HEK293 (cell line): ENCODE results near the gene CXXC5.
A peak's percentile ranks its signal among the peaks of the same experiment; 100 is the strongest.

Experiments
- BCL11B ChIP-seq: fragments of 450-650 bp; formaldehyde crosslinking; IDR thresholded peaks from 2 replicates; pipeline ENCODE4 v1.5.1; 2016; ENCODE audit warnings: low read depth, missing biosample characterization, missing genetic modification characterization
- GLIS2 ChIP-seq: fragments of 450-650 bp; formaldehyde crosslinking; IDR thresholded peaks from 2 replicates; pipeline ENCODE4 v1.5.1; 2016; ENCODE audit warnings: missing biosample characterization, missing genetic modification characterization
- IKZF3 ChIP-seq: fragments of 450-650 bp; IDR thresholded peaks from 2 replicates; pipeline ENCODE4 v1.5.0; 2018; ENCODE audit warnings: missing biosample characterization, mild to moderate bottlenecking, missing genetic modification characterization, moderate library complexity
- KLF10 ChIP-seq: fragments of 450-650 bp; IDR thresholded peaks from 2 replicates; pipeline ENCODE4 v1.5.1; 2018; ENCODE audit warnings: missing biosample characterization, mild to moderate bottlenecking, missing genetic modification characterization
- KLF16 ChIP-seq: fragments of 450-650 bp; formaldehyde crosslinking; IDR thresholded peaks from 2 replicates; pipeline ENCODE4 v1.5.1; 2017; ENCODE audit warnings: missing biosample characterization, missing genetic modification characterization
- KLF8 ChIP-seq: fragments of 450-650 bp; formaldehyde crosslinking; IDR thresholded peaks from 2 replicates; pipeline ENCODE4 v1.5.1; 2016; ENCODE audit warnings: missing biosample characterization, missing genetic modification characterization
- MZF1 ChIP-seq: fragments of 450-650 bp; formaldehyde crosslinking; IDR thresholded peaks from 2 replicates; pipeline ENCODE4 v1.5.1; 2017; ENCODE audit warnings: missing biosample characterization, missing genetic modification characterization, borderline replicate concordance
- TCF7L2 ChIP-seq: IDR thresholded peaks from 2 replicates; pipeline ENCODE4 v1.6.1; 2011; ENCODE audit warnings: low read depth, mild to moderate bottlenecking, inconsistent platforms, low read length, moderate library complexity, borderline replicate concordance
- WT1 ChIP-seq: fragments of 450-650 bp; formaldehyde crosslinking; IDR thresholded peaks from 2 replicates; pipeline ENCODE4 v1.5.1; 2016; ENCODE audit warnings: missing biosample characterization, missing genetic modification characterization
- ZBTB20 ChIP-seq: fragments of 450-650 bp; formaldehyde crosslinking; IDR thresholded peaks from 2 replicates; pipeline ENCODE4 v1.5.1; 2016; ENCODE audit warnings: missing biosample characterization, missing genetic modification characterization
- ZBTB7A ChIP-seq: fragments of 450-650 bp; formaldehyde crosslinking; IDR thresholded peaks from 2 replicates; pipeline ENCODE4 v1.5.1; 2016; ENCODE audit warnings: low read depth, missing biosample characterization, missing genetic modification characterization
- ZBTB8A ChIP-seq: fragments of 450-650 bp; formaldehyde crosslinking; IDR thresholded peaks from 2 replicates; pipeline ENCODE4 v1.5.1; 2016; ENCODE audit warnings: missing biosample characterization, missing genetic modification characterization
- ZFHX2 ChIP-seq: fragments of 450-650 bp; formaldehyde crosslinking; conservative IDR thresholded peaks from 2 replicates; pipeline ENCODE4 v1.5.1; 2016; ENCODE audit warnings: missing biosample characterization, missing genetic modification characterization
- ZNF10 ChIP-seq: fragments of 450-650 bp; formaldehyde crosslinking; IDR thresholded peaks from 2 replicates; pipeline ENCODE4 v1.5.1; 2017; ENCODE audit warnings: missing biosample characterization, missing genetic modification characterization
- ZNF112 ChIP-seq: fragments of 450-650 bp; formaldehyde crosslinking; IDR thresholded peaks from 2 replicates; pipeline ENCODE4 v1.5.0; 2017; ENCODE audit warnings: missing biosample characterization, missing genetic modification characterization
- ZNF169 ChIP-seq: fragments of 450-650 bp; formaldehyde crosslinking; IDR thresholded peaks from 2 replicates; pipeline ENCODE4 v1.5.1; 2016; ENCODE audit warnings: missing biosample characterization, missing genetic modification characterization
- ZNF184 ChIP-seq: fragments of 450-650 bp; IDR thresholded peaks from 2 replicates; pipeline ENCODE4 v1.5.1; 2018; ENCODE audit warnings: missing biosample characterization, mild to moderate bottlenecking, missing genetic modification characterization
- ZNF19 ChIP-seq: fragments of 450-650 bp; formaldehyde crosslinking; IDR thresholded peaks from 2 replicates; pipeline ENCODE4; 2016; ENCODE audit warnings: missing biosample characterization, missing genetic modification characterization, low read depth
- ZNF274 ChIP-seq, 2 experiments: fragments of 200-500 bp in 1 of 2; fragments of 450-650 bp in 1 of 2; sonication (Bioruptor generic) in 1 of 2; formaldehyde crosslinking in 1 of 2; IDR thresholded peaks; 2 replicates each; pipeline versions ENCODE4 v1.5.1 to v1.6.1; 2014 to 2016; ENCODE audit warnings: borderline replicate concordance in 1 of 2, inconsistent platforms in 1 of 2, low read length in 1 of 2, missing biosample characterization in 1 of 2, missing genetic modification characterization in 1 of 2
- ZNF335 ChIP-seq: fragments of 450-650 bp; formaldehyde crosslinking; conservative IDR thresholded peaks from 2 replicates; pipeline ENCODE4 v1.5.1; 2016; ENCODE audit warnings: missing biosample characterization, missing genetic modification characterization
- ZNF549 ChIP-seq: fragments of 450-650 bp; IDR thresholded peaks from 2 replicates; pipeline ENCODE4 v1.5.1; 2018; ENCODE audit warnings: missing biosample characterization, missing genetic modification characterization, mild to moderate bottlenecking, inconsistent platforms, moderate library complexity
- ZNF555 ChIP-seq: fragments of 450-650 bp; formaldehyde crosslinking; conservative IDR thresholded peaks from 2 replicates; pipeline ENCODE4 v1.5.1; 2017; ENCODE audit warnings: missing biosample characterization, mild to moderate bottlenecking, missing genetic modification characterization, inconsistent platforms
- ZNF561 ChIP-seq: fragments of 450-650 bp; IDR thresholded peaks from 2 replicates; pipeline ENCODE4 v1.5.1; 2018; ENCODE audit warnings: missing biosample characterization, missing genetic modification characterization, borderline replicate concordance
- ZNF768 ChIP-seq: fragments of 450-650 bp; formaldehyde crosslinking; IDR thresholded peaks from 2 replicates; pipeline ENCODE4 v1.5.1; 2018; ENCODE audit warnings: missing biosample characterization, mild to moderate bottlenecking, missing genetic modification characterization
- ZNF843 ChIP-seq: fragments of 450-650 bp; formaldehyde crosslinking; IDR thresholded peaks from 2 replicates; pipeline ENCODE4 v1.5.1; 2016; ENCODE audit warnings: missing biosample characterization, missing genetic modification characterization
- TF ChIP-seq, protein P1 (sequence below): fragments of 450-650 bp; formaldehyde crosslinking; IDR thresholded peaks from 2 replicates; pipeline ENCODE4 v1.5.1; 2017; ENCODE audit warnings: missing biosample characterization, missing genetic modification characterization
- TF ChIP-seq, protein P2 (sequence below): fragments of 450-650 bp; formaldehyde crosslinking; IDR thresholded peaks from 2 replicates; pipeline ENCODE4 v1.5.1; 2017; ENCODE audit warnings: missing biosample characterization, missing genetic modification characterization
- TF ChIP-seq, protein P3 (sequence below): fragments of 450-650 bp; formaldehyde crosslinking; IDR thresholded peaks from 2 replicates; pipeline ENCODE4; 2016; ENCODE audit warnings: missing biosample characterization, missing genetic modification characterization
- TF ChIP-seq, protein P4 (sequence below): fragments of 450-650 bp; formaldehyde crosslinking; optimal IDR thresholded peaks from 2 replicates; pipeline ENCODE3; 2016; ENCODE audit warnings: missing biosample characterization, mild to moderate bottlenecking, missing genetic modification characterization
- TF ChIP-seq, protein P5 (sequence below): fragments of 450-650 bp; formaldehyde crosslinking; IDR thresholded peaks from 2 replicates; pipeline ENCODE4 v1.5.0; 2017; ENCODE audit warnings: missing biosample characterization, missing genetic modification characterization, borderline replicate concordance

The CXXC5 gene

DNA sequence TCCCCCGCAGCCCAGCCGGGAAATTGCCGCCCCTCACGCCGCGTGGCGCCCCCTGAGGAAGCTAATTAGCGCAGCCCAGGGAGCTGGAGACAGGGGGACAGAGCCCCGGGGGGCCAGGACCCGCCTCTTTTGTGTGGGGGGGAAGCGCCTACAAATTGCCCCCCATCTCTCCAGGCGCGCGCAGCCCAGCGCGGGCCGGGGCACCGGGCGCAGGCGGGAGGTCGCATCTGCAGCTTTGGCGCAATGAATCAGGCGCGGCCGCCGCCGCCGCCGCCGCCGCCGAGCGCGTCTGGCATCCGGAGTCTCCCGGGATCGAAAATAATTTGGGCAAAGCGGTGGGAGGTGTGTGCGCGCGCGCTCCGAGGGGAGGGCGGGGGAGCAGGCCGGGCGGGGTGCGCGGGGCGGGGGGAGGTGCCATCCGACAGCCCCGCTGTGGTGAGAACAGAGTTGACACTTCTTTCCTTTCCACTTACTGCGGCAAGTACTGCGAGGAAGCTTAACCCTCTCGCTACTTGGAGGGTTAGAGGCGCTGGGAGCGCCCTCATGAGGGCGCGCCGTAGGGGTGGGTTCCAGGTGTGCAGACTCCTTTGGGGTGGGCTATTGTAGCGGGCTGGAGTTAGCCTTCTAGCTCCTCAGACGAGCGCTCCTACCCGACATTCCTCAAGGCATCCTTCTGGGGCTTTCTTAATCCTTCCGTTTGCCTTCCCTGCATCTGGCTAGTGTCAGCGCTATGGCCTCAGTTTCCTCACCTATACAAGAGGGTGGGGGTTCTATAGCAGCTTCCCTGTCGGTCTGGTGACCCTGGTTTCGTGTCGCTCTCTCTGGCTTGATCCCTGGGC lies 63.1 kb downstream of the CXXC5 start (continued):
- TF ChIP-seq ZNF10 (tag by site-specific recombination) (no peak), GLIS2 (tag by site-specific recombination) (peak; percentile 92), TCF7L2 (no peak), ZNF549 (tag by site-specific recombination) (no peak), ZNF561 (tag by site-specific recombination) (peak; percentile 68; the same call in 1 of the 2 replicates), ZNF274 (IDR thresholded peaks at IDR 0.05; ENCODE audit: low read length) (no peak), ZNF274 (tag by site-specific recombination; IDR thresholded peaks at IDR 0.05; ENCODE audit: borderline replicate concordance) (no peak), ZNF19 (no peak), IKZF3 (tag by site-specific recombination) (peak; percentile 72; the same call in 1 of the 2 replicates), ZNF112 (no peak), ZNF335 (tag by site-specific recombination) (peak; percentile 89), ZBTB7A (0 out of 2 replicates have a peak, but pooled peaks have one; percentile 51), KLF10 (tag by site-specific recombination) (0 out of 2 replicates have a peak, but pooled peaks have one; percentile 26), MZF1 (no peak), ZNF555 (tag by site-specific recombination) (no peak), ZBTB20 (tag by site-specific recombination) (peak; percentile 37; the same call in 1 of the 2 replicates), ZNF169 (tag by site-specific recombination) (no peak), ZNF184 (peak; percentile 42; the same call in 1 of the 2 replicates), KLF16 (tag by site-specific recombination) (no peak), KLF8 (tag by site-specific recombination) (no peak), ZFHX2 (tag by site-specific recombination) (peak; percentile 90), ZNF768 (tag by site-specific recombination) (no peak), BCL11B (tag by site-specific recombination) (0 out of 2 replicates have a peak, but pooled peaks have one; percentile 13), ZBTB8A (tag by site-specific recombination) (peak; percentile 95), ZNF843 (no peak), WT1 (tag by site-specific recombination) (0 out of 2 replicates have a peak, but pooled peaks have one; percentile 4)
- TF ChIP-seq, protein P1, sequence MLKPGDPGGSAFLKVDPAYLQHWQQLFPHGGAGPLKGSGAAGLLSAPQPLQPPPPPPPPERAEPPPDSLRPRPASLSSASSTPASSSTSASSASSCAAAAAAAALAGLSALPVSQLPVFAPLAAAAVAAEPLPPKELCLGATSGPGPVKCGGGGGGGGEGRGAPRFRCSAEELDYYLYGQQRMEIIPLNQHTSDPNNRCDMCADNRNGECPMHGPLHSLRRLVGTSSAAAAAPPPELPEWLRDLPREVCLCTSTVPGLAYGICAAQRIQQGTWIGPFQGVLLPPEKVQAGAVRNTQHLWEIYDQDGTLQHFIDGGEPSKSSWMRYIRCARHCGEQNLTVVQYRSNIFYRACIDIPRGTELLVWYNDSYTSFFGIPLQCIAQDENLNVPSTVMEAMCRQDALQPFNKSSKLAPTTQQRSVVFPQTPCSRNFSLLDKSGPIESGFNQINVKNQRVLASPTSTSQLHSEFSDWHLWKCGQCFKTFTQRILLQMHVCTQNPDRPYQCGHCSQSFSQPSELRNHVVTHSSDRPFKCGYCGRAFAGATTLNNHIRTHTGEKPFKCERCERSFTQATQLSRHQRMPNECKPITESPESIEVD (tag by site-specific recombination), result no peak
- TF ChIP-seq, protein P2, sequence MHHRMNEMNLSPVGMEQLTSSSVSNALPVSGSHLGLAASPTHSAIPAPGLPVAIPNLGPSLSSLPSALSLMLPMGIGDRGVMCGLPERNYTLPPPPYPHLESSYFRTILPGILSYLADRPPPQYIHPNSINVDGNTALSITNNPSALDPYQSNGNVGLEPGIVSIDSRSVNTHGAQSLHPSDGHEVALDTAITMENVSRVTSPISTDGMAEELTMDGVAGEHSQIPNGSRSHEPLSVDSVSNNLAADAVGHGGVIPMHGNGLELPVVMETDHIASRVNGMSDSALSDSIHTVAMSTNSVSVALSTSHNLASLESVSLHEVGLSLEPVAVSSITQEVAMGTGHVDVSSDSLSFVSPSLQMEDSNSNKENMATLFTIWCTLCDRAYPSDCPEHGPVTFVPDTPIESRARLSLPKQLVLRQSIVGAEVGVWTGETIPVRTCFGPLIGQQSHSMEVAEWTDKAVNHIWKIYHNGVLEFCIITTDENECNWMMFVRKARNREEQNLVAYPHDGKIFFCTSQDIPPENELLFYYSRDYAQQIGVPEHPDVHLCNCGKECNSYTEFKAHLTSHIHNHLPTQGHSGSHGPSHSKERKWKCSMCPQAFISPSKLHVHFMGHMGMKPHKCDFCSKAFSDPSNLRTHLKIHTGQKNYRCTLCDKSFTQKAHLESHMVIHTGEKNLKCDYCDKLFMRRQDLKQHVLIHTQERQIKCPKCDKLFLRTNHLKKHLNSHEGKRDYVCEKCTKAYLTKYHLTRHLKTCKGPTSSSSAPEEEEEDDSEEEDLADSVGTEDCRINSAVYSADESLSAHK (tag by site-specific recombination), result 0 out of 2 replicates have a peak, but pooled peaks have one; percentile 14
- TF ChIP-seq, protein P3, sequence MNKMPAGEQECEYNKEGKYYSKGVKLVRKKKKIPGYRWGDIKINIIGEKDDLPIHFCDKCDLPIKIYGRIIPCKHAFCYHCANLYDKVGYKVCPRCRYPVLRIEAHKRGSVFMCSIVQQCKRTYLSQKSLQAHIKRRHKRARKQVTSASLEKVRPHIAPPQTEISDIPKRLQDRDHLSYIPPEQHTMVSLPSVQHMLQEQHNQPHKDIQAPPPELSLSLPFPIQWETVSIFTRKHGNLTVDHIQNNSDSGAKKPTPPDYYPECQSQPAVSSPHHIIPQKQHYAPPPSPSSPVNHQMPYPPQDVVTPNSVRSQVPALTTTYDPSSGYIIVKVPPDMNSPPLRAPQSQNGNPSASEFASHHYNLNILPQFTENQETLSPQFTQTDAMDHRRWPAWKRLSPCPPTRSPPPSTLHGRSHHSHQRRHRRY (tag by site-specific recombination), result no peak
- TF ChIP-seq, protein P4, sequence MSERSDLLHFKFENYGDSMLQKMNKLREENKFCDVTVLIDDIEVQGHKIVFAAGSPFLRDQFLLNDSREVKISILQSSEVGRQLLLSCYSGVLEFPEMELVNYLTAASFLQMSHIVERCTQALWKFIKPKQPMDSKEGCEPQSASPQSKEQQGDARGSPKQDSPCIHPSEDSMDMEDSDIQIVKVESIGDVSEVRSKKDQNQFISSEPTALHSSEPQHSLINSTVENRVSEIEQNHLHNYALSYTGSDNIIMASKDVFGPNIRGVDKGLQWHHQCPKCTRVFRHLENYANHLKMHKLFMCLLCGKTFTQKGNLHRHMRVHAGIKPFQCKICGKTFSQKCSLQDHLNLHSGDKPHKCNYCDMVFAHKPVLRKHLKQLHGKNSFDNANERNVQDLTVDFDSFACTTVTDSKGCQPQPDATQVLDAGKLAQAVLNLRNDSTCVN, result peak; percentile 76
- TF ChIP-seq, protein P5, sequence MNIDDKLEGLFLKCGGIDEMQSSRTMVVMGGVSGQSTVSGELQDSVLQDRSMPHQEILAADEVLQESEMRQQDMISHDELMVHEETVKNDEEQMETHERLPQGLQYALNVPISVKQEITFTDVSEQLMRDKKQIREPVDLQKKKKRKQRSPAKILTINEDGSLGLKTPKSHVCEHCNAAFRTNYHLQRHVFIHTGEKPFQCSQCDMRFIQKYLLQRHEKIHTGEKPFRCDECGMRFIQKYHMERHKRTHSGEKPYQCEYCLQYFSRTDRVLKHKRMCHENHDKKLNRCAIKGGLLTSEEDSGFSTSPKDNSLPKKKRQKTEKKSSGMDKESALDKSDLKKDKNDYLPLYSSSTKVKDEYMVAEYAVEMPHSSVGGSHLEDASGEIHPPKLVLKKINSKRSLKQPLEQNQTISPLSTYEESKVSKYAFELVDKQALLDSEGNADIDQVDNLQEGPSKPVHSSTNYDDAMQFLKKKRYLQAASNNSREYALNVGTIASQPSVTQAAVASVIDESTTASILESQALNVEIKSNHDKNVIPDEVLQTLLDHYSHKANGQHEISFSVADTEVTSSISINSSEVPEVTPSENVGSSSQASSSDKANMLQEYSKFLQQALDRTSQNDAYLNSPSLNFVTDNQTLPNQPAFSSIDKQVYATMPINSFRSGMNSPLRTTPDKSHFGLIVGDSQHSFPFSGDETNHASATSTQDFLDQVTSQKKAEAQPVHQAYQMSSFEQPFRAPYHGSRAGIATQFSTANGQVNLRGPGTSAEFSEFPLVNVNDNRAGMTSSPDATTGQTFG (tag by site-specific recombination), result no peak
